GM12892 (cell line): ENCODE results near the gene SLC35B2.

Experiments
- POLR2A ChIP-seq: IDR thresholded peaks from 2 replicates; pipeline ENCODE4 v1.6.1; 2011; ENCODE audit warnings: low read depth, low read length, control low read depth
- POLR2AphosphoS5 ChIP-seq: IDR thresholded peaks from 2 replicates; pipeline ENCODE4 v1.6.1; 2011; ENCODE audit warnings: low read depth, low read length, control low read depth
- TAF1 ChIP-seq: IDR thresholded peaks from 2 replicates; pipeline ENCODE4 v1.6.1; 2011; ENCODE audit warnings: low read depth, mild to moderate bottlenecking, control low read depth, low read length, borderline replicate concordance

- no peak for TF ChIP-seq TAF1
- TF ChIP-seq POLR2AphosphoS5: no peak
- no peak for TF ChIP-seq POLR2A
Observed at GRCh38 chr6:44273617-44274016, 16.3 kb upstream of the SLC35B2 start.
